ENCODE results near the gene AKAP10.

DNA sequence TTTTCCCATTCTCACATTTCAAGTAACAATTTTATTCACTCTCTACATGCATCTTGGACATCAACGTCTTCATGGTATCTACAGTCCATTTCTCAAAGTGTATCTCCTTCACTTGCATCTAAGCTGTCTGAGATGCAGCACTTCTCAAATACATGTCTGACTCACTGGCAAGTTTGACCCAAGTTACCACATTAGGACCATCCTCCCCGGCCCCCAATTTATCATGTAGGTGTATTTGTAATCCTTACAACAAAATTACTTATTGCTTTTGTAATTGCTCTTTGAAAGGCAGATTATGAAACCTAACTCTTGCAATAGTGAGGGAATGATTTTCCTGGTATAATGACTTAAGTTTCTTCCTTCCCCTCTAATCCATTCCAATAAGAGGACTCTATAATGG is 80.9 kb downstream of the AKAP10 start:
- TF ChIP-seq, protein P1, sequence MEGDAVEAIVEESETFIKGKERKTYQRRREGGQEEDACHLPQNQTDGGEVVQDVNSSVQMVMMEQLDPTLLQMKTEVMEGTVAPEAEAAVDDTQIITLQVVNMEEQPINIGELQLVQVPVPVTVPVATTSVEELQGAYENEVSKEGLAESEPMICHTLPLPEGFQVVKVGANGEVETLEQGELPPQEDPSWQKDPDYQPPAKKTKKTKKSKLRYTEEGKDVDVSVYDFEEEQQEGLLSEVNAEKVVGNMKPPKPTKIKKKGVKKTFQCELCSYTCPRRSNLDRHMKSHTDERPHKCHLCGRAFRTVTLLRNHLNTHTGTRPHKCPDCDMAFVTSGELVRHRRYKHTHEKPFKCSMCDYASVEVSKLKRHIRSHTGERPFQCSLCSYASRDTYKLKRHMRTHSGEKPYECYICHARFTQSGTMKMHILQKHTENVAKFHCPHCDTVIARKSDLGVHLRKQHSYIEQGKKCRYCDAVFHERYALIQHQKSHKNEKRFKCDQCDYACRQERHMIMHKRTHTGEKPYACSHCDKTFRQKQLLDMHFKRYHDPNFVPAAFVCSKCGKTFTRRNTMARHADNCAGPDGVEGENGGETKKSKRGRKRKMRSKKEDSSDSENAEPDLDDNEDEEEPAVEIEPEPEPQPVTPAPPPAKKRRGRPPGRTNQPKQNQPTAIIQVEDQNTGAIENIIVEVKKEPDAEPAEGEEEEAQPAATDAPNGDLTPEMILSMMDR (IDR thresholded peaks at IDR 0.05; ENCODE audit: insufficient read depth, low read depth, low read length), result no peak
- no peak for TF ChIP-seq EZH2 (IDR thresholded peaks at IDR 0.05; ENCODE audit: insufficient read depth, low read length)
